HG03196 (cell line): ENCODE measurements around the gene B4GALNT4.
"Not testable (repeated sequence)": the region's sequence is repeated elsewhere in the genome, so short reads cannot be mapped to it uniquely, and the experiment has no call there.

Experiments
- ATAC-seq: cut with Tn5 transposase; IDR thresholded peaks from one replicate; pipeline ENCODE4 v1.9.1; 2021; ENCODE audit not compliant: unreplicated experiment

B4GALNT4 gene

DNA sequence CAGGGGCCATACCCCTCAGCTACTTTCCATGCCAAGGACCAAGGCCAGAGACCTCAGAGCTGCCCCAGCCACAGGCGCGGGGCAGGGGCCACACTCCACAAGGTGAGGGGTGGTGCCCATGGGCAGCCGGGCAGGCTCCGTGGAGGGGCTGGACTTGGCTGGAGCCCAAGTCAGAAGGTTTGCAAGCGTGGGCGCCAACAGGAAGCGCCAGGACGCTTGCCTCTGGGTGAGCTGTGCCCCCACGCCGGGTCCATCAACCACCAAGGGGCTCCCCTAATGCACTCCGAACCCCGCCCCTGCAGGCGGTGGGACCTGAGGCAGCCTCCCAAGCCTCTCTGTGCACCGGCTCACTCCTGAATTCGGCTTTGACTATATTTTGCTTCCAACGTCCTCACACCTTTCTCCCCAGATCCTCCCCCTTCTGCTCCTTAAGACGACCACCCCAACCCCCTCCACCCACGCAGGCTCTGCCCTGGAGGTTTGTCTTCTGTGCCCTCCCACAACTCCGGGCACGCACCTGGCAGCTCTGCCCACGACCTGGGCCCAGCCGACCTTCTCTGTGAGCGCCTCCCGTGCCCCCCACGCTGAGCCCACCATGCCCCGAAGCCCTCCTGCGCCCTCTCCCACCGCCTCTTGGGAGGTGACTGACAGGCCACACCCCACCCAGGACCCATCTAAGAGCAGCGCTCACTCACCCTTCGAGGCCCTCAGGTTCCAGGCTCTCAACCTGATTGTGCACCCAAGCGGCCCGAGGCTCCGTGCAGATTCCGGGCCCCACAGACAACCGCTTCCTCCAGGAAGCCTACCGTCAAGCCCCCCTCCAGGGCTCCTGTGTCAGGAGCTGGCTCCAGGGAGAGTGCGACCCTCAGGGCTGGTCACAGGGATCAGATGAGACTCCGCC lies 22.1 kb downstream of the B4GALNT4 start:
- ATAC-seq, result no peak

DNA sequence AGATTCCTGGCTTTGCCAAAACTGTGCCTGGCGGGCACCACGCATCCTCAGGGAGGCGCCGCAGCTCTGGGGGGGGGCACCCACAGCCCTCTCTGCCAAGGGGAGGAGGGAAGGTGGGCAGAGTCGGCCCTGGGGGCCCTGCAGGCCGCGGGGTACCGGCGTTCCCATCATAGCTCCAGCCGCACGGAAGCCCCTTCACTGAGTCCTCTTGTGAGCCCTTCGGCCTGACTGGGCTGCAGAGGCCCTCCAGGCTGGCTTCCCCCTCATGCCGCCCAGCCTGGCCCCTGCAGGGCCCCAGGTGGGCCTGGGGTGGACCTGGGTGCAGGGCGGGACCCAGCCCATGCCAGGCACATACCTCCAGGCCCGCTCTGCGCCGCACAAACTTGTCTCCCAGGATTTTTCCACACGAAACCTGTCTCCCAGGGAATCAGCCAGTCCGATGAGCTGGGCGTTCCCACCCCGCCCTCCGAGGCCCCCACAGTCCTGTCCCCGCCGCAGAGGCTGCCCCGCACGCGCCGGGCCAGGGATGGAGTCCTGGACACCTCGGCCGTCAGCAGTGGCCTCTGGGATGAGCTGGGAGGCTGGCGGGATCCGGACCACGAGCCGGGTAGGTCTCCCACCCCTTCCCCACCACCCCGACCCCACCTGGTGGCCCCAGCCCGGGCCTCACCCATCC lies 22.9 kb downstream of the B4GALNT4 start:
- no peak for ATAC-seq

DNA sequence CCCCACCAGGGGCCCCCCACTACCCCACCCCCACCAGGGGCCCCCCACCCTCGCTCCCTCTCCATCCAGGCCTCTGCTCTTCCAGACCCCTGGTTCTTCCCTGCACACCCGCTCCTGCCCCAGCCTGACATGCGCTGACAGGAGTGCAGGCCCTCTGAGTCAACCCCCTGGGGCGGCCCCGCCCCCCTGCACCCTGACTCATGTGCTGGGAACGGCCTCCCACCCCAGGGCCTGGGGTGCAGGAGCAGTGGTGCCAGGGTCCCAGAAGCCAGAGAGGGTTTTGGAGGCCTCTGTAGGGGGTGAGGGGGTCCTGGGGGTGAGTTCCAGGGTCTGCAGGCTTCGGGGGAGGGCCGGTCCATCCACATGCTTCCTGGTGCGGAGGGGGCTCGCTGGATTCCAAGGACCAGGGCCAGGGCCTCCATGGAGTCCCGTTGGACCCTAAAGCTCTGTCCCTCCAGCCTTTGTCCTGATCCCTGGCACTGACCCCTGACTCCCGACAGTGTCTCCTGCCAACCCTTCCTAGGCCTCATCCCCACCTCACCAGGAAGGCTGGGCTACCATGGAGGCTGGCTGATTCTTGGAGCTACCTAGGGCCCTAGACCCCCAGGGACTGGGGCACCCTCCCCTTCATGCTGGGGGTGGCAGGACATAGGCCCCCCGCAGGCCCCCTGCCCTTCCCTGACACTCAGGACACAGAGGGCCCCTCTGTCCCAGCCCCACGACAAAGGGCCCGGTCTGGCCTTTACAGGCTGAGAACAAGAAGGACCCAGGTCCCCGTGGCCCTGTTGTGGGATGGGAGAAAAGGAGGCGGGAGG lies 24.1 kb downstream of the B4GALNT4 start:
- ATAC-seq, result no peak

- ATAC-seq, result no peak
Observed at GRCh38 chr11:394034-394857, 24.9 kb downstream of the B4GALNT4 start, which contains the start of gene PKP3. PKP3 (plus strand) TSS chr11:394209; CDS start chr11:394293, 84 bp downstream.

DNA sequence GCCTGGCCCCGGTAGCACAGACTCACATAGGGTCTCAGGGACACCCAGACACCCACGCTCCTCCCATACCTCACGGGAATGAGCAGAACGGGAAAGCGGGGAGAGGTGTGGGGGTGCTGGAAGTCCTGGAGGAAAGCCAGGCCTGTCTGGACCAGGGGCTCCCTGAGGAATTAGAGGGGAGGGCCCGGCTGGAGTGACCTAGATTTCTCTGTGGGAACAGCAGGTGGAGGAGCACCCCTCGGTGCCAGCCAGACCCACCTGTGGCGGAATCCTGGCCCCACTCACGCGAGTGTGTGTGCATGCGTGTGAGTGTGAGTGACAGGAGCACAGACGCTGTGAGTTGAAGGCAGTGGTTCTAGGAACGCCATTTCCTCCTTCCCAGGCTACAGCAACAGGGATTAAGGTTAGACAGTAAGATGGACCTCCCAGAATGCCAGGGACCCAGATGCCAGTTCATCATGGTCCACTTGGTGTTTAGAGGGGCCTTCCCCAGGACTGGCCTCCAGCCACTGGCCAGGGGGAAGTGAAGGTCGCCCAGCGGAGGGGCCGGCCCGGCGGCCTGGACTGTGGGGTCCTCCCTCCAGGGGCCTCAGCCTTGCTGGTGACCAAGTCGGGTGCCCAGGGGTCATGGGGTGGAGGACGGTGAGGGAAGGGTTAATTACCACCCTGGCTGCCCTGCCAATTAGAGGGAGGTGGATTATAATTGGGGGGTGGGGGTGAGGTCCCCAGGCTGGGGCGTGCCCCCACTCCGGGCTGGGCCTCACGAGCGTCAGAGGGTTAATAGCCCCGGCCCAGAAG lies 25.8 kb downstream of the B4GALNT4 start:
- no peak for ATAC-seq

DNA sequence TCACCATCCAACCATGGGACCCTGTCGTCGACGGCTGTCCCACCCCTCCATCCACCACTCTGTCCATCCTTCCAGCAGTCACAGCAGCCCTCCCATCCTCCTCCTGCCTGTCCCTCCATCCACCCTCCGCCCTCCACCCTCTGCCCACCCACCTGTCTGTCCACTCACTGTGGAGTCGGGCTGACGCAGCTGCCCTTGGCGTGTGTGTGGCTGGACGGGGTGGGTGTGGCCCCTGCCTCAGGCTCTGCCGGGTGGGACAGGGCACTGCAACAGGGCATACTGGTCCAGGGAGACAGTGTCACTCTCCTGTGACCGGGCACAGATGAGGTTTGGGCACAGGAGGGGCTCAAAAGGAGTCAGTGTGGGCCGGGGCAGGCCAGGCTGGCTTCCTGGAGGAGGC lies 26.6 kb downstream of the B4GALNT4 start:
- no peak for ATAC-seq

- no peak for ATAC-seq
Observed at GRCh38 chr11:396511-396947, 27.2 kb downstream of the B4GALNT4 start.

GRCh38 chr11:396948-397548 lies 27.7 kb downstream of the B4GALNT4 start:
- ATAC-seq, result no peak

- ATAC-seq, result no peak
Observed at GRCh38 chr11:398826-399225, 29.5 kb downstream of the B4GALNT4 start.

DNA sequence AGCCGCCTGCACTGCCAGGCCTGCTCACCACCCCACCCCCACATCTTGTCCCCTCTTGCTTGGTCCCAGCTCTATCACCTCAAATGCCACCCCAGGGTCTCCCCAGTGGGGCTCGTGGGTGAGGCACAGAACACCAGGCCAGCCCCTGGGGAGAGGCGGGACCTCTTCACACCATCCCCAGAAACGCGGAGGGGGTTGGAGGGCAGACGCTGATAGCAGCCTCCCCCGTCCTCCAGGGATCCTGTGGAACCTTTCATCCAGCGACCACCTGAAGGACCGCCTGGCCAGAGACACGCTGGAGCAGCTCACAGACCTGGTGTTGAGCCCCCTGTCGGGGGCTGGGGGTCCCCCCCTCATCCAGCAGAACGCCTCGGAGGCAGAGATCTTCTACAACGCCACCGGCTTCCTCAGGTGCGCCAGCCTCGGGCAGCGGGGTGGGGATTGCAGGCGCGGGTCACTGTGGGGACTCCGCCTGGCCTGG lies 30.5 kb downstream of the B4GALNT4 start:
- ATAC-seq, result no peak

DNA sequence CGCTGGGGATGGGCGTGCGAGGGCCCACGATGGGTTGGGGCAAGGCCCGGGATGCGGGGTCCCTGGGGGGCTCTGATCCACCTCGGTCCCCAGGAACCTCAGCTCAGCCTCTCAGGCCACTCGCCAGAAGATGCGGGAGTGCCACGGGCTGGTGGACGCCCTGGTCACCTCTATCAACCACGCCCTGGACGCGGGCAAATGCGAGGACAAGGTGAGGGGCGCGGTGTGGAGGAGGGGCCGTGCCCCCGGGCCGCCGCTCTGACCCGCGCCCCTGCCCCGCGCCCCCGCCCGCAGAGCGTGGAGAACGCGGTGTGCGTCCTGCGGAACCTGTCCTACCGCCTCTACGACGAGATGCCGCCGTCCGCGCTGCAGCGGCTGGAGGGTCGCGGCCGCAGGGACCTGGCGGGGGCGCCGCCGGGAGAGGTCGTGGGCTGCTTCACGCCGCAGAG lies 31.0 kb downstream of the B4GALNT4 start:
- no peak for ATAC-seq

- not testable (repeated sequence) for ATAC-seq
Observed at GRCh38 chr11:401196-401595, 31.9 kb downstream of the B4GALNT4 start.

DNA sequence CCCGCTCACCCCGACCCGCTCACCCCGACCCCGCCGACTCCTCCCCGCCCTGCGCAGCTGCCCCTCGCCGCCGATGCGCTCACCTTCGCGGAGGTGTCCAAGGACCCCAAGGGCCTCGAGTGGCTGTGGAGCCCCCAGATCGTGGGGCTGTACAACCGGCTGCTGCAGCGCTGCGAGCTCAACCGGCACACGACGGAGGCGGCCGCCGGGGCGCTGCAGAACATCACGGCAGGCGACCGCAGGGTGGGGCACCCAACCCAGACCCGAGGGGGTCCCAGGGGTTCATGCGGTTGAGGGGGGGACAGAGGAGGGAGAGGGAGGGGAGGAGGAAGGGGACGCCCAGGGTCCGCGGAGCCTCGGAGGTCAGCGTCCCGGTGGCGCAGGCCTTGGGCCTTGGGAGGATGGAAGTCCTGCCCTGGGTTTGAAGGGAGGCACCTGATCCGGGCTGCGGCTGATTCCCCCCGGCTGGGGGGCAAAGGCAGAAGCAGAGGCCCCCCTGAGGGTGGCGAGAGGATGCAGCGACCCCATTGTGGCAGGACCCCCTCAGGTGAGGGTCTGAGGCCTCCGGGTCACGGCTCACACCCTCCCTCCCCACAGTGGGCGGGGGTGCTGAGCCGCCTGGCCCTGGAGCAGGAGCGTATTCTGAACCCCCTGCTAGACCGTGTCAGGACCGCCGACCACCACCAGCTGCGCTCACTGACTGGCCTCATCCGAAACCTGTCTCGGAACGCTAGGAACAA lies 33.9 kb downstream of the B4GALNT4 start:
- no peak for ATAC-seq

DNA sequence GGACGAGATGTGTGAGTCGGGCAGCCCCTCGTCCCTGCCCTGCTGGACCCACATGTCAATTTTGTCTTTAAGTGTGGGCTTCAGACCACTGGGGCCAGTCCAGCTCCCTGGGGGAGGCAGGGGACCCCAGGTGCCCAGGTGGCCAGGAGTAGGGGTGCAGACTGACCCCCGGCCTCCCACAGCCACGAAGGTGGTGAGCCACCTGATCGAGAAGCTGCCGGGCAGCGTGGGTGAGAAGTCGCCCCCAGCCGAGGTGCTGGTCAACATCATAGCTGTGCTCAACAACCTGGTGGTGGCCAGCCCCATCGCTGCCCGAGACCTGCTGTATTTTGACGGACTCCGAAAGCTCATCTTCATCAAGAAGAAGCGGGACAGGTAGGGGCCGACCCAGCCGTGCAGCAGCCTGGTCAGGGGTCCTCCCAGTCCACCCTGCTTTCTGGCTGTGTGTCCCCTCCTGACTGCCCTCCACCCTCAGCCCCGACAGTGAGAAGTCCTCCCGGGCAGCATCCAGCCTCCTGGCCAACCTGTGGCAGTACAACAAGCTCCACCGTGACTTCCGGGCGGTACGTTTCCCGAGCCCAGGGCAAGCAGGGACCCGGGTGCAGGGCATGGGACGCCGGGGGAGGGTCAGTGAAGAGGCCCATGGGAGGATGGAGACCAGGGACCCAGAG lies 34.6 kb downstream of the B4GALNT4 start:
- ATAC-seq, result no peak

DNA sequence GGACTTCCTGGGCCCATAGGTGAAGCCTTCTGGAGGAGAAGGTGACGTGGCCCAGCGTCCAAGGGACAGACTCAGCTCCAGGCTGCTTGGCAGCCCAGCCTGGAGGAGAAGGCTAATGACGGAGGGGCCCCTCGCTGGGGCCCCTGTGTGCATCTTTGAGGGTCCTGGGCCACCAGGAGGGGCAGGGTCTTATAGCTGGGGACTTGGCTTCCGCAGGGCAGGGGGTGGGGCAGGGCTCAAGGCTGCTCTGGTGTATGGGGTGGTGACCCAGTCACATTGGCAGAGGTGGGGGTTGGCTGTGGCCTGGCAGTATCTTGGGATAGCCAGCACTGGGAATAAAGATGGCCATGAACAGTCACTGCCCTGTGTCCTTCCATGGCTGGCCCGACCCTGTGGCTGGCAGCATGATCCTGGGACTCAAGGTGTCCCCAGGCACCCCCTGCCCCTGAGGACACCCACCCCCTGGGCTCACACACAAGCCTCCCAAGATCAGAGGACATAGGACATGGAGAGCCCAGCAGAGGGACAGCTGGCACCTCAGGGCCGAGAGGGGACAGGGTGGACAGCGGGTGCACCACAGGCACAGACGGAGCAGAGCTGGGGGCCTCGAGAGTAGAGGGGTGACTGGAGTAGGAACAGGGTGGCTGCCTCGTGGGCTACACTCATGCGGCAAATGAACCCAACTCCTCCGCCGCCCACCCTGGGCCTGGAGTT lies 35.4 kb downstream of the B4GALNT4 start:
- no peak for ATAC-seq

DNA sequence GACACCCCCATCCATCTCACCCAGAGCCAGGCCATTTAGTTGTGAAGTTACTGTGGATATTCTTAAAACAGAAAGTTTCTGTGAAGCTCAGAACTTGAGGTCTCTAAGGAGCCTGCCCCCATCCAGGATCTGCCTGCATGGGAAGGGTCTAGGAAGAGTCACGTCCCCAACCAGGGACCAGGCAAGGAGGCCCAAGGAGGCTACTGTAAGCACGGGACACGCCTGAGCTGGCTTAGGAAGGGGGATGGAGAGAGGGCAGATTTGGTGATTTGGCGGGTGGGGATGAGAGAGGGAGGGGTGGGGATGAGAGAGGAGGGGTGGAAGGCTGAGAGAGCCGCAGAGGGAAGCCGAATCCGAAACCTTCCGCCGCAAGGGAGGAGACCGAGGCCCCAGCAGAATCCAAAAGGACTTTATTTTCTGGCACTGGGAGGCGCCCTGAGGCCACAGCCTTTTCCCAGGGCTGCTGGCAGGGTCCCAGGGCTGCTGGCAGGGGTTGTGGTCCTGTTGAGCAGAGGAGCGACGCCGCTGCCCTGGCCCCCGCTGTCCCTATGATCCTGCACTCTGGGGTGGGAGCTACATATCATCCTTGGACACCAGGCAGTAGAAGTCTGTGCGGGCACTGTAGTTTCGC lies 36.1 kb downstream of the B4GALNT4 start:
- no peak for ATAC-seq
